ENCODE measurements around the gene QRFP.

QRFP gene

GRCh38 chr9:130903194-130904069 lies 6.8 kb upstream of the QRFP start:
- no peak for DNase-seq
- Histone ChIP-seq H3K79me1 (replicated peaks; ENCODE audit: low read length, poor library complexity, severe bottlenecking) (no peaks in the 10 kb centered on the region), H3K9me3 (ENCODE audit: control insufficient read depth, low read length) (no peaks in the 10 kb centered on the region), H3K27ac (ENCODE audit: low read length, poor library complexity, severe bottlenecking) (no peak overlapping the region), H2AK5ac (ENCODE audit: low read length, severe bottlenecking) (no peak overlapping the region), H3K4me3 (ENCODE audit: insufficient read depth in 1 of 2, low read depth in 1 of 2, low read length in 2 of 2) (peak overlapping the region in 1 of 2 experiments; percentile 18), H4K8ac (ENCODE audit: low read length) (no peak overlapping the region), H3K27me3 (ENCODE audit: control insufficient read depth in 1 of 2, insufficient read depth in 1 of 2, low read length in 2 of 2) (peaks cover 14 to 67% of the 10 kb centered on the region in 2 experiments), H2BK5ac (ENCODE audit: low read depth, low read length, poor library complexity, severe bottlenecking) (no peak overlapping the region), H3K14ac (ENCODE audit: low read length in 2 of 2) (peak overlapping the region in 1 of 2 experiments; percentile 23), H2AFZ (ENCODE audit: low read depth, low read length) (no peak overlapping the region), H4K91ac (ENCODE audit: low read length) (no peak overlapping the region), H3K4me2 (ENCODE audit: low read length, poor library complexity, severe bottlenecking) (no peak overlapping the region), H2BK120ac (ENCODE audit: low read depth, low read length) (no peak overlapping the region), H3K36me3 (ENCODE audit: control insufficient read depth in 1 of 2, insufficient read depth in 2 of 2, low read depth in 1 of 2, low read length in 2 of 2) (peaks cover 0 to 10% of the 10 kb centered on the region in 2 experiments), H3K4me1 (ENCODE audit: control insufficient read depth, insufficient read depth, low read depth, low read length) (peaks cover 6% of the 10 kb centered on the region), H3K9ac (ENCODE audit: low read length) (no peak overlapping the region), H3K4ac (ENCODE audit: low read depth in 1 of 2, low read length in 2 of 2) (no peak overlapping the region), H3K18ac (ENCODE audit: low read depth in 1 of 2, low read length in 2 of 2) (no peak overlapping the region), H2BK12ac (ENCODE audit: low read length in 2 of 2) (no peak overlapping the region), H2BK15ac (ENCODE audit: low read depth, poor library complexity, severe bottlenecking) (no peak overlapping the region), H3K23ac (ENCODE audit: low read length in 2 of 2) (peak overlapping the region in 1 of 2 experiments; percentile 36)
- WGBS, result 80% methylated on average over 25 of the region's 25 CpGs

- no peak for DNase-seq
- Histone ChIP-seq H2BK5ac (ENCODE audit: low read depth, low read length, poor library complexity, severe bottlenecking) (no peak overlapping the region), H3K27me3 (ENCODE audit: control insufficient read depth in 1 of 2, insufficient read depth in 1 of 2, low read length in 2 of 2) (peaks cover 14 to 69% of the 10 kb centered on the region in 2 experiments), H4K8ac (ENCODE audit: low read length) (no peak overlapping the region), H2AFZ (ENCODE audit: low read depth, low read length) (no peak overlapping the region), H3K36me3 (ENCODE audit: control insufficient read depth in 1 of 2, insufficient read depth in 2 of 2, low read depth in 1 of 2, low read length in 2 of 2) (peaks cover 0 to 10% of the 10 kb centered on the region in 2 experiments), H4K91ac (ENCODE audit: low read length) (no peak overlapping the region), H3K4me3 (ENCODE audit: insufficient read depth in 1 of 2, low read depth in 1 of 2, low read length in 2 of 2) (no peak overlapping the region), H2BK120ac (ENCODE audit: low read depth, low read length) (no peak overlapping the region), H2BK15ac (ENCODE audit: low read depth, poor library complexity, severe bottlenecking) (no peak overlapping the region), H3K4me2 (ENCODE audit: low read length, poor library complexity, severe bottlenecking) (no peak overlapping the region), H3K27ac (ENCODE audit: low read length, poor library complexity, severe bottlenecking) (no peak overlapping the region), H3K14ac (ENCODE audit: low read length in 2 of 2) (no peak overlapping the region), H2BK12ac (ENCODE audit: low read length in 2 of 2) (no peak overlapping the region), H3K9ac (ENCODE audit: low read length) (no peak overlapping the region), H3K4ac (ENCODE audit: low read depth in 1 of 2, low read length in 2 of 2) (no peak overlapping the region), H2AK5ac (ENCODE audit: low read length, severe bottlenecking) (no peak overlapping the region), H3K18ac (ENCODE audit: low read depth in 1 of 2, low read length in 2 of 2) (no peak overlapping the region), H3K23ac (ENCODE audit: low read length in 2 of 2) (no peak overlapping the region), H3K9me3 (ENCODE audit: control insufficient read depth, low read length) (no peaks in the 10 kb centered on the region), H3K4me1 (ENCODE audit: control insufficient read depth, insufficient read depth, low read depth, low read length) (peaks cover 8% of the 10 kb centered on the region), H3K79me1 (replicated peaks; ENCODE audit: low read length, poor library complexity, severe bottlenecking) (no peaks in the 10 kb centered on the region)
- WGBS, result 79% methylated on average over 27 of the region's 27 CpGs
Measured at GRCh38 chr9:130902204-130903185, 5.9 kb upstream of the QRFP start.

- H2AFZ ChIP-seq (ENCODE audit: low read depth, low read length), result no peak overlapping the region
- H3K14ac ChIP-seq (ENCODE audit: low read length in 2 of 2), result no peak overlapping the region
- no peak overlapping the region for H2BK5ac ChIP-seq (ENCODE audit: low read depth, low read length, poor library complexity, severe bottlenecking)
- WGBS, result 80% methylated on average over 16 of the region's 17 CpGs
- H3K4me3 ChIP-seq (ENCODE audit: insufficient read depth in 1 of 2, low read depth in 1 of 2, low read length in 2 of 2), result no peak overlapping the region
- H3K9me3 ChIP-seq (ENCODE audit: control insufficient read depth, low read length), result no peaks in the 10 kb centered on the region
- peaks cover 14 to 67% of the 10 kb centered on the region in 2 experiments for H3K27me3 ChIP-seq (ENCODE audit: control insufficient read depth in 1 of 2, insufficient read depth in 1 of 2, low read length in 2 of 2)
- no peak overlapping the region for H3K23ac ChIP-seq (ENCODE audit: low read length in 2 of 2)
- DNase-seq, result no peak
- no peak overlapping the region for H3K9ac ChIP-seq (ENCODE audit: low read length)
- H3K4me1 ChIP-seq (ENCODE audit: control insufficient read depth, insufficient read depth, low read depth, low read length), result peaks cover 8% of the 10 kb centered on the region
- H3K27ac ChIP-seq (ENCODE audit: low read length, poor library complexity, severe bottlenecking), result no peak overlapping the region
- H2BK12ac ChIP-seq (ENCODE audit: low read length in 2 of 2), result no peak overlapping the region
- H3K18ac ChIP-seq (ENCODE audit: low read depth in 1 of 2, low read length in 2 of 2), result no peak overlapping the region
- H4K91ac ChIP-seq (ENCODE audit: low read length), result no peak overlapping the region
- no peak overlapping the region for H2BK15ac ChIP-seq (ENCODE audit: low read depth, poor library complexity, severe bottlenecking)
- no peak overlapping the region for H4K8ac ChIP-seq (ENCODE audit: low read length)
- no peaks in the 10 kb centered on the region for H3K79me1 ChIP-seq (replicated peaks; ENCODE audit: low read length, poor library complexity, severe bottlenecking)
- H2AK5ac ChIP-seq (ENCODE audit: low read length, severe bottlenecking), result no peak overlapping the region
- H3K4me2 ChIP-seq (ENCODE audit: low read length, poor library complexity, severe bottlenecking), result no peak overlapping the region
- no peak overlapping the region for H3K4ac ChIP-seq (ENCODE audit: low read depth in 1 of 2, low read length in 2 of 2)
- no peak overlapping the region for H2BK120ac ChIP-seq (ENCODE audit: low read depth, low read length)
- peaks cover 0 to 10% of the 10 kb centered on the region in 2 experiments for H3K36me3 ChIP-seq (ENCODE audit: control insufficient read depth in 1 of 2, insufficient read depth in 2 of 2, low read depth in 1 of 2, low read length in 2 of 2)
Measured at GRCh38 chr9:130901498-130902203, 5.0 kb upstream of the QRFP start.
